Measurements from ENCODE around the gene WDR72.

DNA sequence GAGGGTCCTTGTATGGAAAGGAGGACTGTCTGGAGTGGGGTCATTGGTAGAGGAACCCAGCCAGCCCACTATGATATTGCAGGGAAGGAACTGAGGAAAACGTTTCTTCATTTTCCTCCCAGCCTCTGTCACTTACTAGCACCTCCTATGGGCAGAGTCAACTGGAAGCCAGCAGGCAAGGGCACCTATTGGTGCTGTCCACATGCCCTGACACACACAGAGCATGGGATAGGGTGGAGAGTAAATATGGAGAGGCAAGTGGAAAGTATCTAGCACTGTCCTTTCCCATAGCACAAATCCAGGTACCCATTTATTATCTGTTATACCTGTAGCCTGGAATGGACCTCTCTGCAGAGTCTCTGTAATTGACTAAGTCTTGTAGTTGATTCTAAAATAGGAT is 285.6 kb downstream of the WDR72 start:
- TF ChIP-seq, protein P1, sequence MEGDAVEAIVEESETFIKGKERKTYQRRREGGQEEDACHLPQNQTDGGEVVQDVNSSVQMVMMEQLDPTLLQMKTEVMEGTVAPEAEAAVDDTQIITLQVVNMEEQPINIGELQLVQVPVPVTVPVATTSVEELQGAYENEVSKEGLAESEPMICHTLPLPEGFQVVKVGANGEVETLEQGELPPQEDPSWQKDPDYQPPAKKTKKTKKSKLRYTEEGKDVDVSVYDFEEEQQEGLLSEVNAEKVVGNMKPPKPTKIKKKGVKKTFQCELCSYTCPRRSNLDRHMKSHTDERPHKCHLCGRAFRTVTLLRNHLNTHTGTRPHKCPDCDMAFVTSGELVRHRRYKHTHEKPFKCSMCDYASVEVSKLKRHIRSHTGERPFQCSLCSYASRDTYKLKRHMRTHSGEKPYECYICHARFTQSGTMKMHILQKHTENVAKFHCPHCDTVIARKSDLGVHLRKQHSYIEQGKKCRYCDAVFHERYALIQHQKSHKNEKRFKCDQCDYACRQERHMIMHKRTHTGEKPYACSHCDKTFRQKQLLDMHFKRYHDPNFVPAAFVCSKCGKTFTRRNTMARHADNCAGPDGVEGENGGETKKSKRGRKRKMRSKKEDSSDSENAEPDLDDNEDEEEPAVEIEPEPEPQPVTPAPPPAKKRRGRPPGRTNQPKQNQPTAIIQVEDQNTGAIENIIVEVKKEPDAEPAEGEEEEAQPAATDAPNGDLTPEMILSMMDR (IDR thresholded peaks at IDR 0.05): no peak
- no peak for TF ChIP-seq POLR2A (IDR thresholded peaks at IDR 0.05)

All from lower leg skin (tissue), 3 donors.